Activated naive CD4-positive, alpha-beta T cell treated with anti-CD3 and anti-CD28 coated beads, Interleukin-2, amount 10 ng/mL, durations not matched to agents 5 hours and 36 hours (primary cell): ENCODE data around the gene B3GAT2. TPM values are rescaled to one million over a fixed set of nuclear protein-coding genes. Genes with fewer than 3 reads are reported as not detected.

Experiments
- total RNA-seq, 2 experiments: library from RNA; stranded (reverse); gene quantifications; one replicate each; pipeline ENCODE4 v1.2.3, GENCODE V29; 2021

Gene B3GAT2, protein sequence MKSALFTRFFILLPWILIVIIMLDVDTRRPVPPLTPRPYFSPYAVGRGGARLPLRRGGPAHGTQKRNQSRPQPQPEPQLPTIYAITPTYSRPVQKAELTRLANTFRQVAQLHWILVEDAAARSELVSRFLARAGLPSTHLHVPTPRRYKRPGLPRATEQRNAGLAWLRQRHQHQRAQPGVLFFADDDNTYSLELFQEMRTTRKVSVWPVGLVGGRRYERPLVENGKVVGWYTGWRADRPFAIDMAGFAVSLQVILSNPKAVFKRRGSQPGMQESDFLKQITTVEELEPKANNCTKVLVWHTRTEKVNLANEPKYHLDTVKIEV
- under 1 TPM; 0.03 to 0.05 TPM for total RNA-seq

DNA sequence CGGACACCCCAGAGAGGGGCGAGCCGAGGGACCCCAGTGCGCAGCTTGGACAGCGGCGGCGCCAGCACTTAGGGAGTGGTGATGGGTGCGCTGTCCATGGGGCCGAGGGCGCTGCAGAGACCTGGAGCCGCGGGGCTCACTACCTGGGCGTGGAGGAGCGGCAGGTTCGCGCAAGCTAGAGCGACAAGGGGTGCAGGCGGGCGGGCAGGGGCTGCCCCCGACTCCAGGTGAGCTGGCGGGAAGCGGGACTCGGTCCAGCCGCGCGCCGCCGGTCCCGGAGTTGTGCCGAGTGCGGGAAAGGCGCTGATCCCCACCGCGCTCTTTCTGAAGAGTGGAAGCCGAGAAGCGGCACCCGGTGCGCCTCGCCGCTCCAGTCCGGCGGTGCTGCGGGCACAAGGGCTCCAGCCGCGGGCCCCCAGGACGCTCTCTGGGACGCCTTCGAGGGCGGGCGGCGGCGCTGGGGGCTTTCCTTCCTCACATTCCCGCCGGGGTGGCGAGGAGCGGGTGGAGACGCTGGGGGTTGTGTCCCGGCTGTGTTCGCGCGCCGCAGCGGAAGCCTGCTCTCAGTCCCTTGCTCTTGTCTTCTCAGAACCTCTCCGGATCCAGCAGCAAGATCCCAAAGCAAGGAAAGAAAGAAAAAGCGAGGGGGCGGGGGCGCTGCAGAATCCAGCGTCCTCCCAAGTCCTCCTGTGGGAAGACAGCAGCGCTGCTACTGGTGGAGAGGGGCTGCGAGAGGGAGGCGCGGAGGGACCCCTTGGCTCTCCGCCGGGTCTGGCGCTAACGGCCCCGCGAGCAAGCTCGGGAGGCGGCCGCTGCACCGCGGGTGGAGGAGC lies at the start of gene B3GAT2:
Gene B3GAT2, minus strand, starts transcription at position 610 of the 833 bp plus-strand sequence. CDS start 631 bp downstream, outside the sequence.

